ENCODE measurements around the gene IFT80.

The IFT80 gene

DNA sequence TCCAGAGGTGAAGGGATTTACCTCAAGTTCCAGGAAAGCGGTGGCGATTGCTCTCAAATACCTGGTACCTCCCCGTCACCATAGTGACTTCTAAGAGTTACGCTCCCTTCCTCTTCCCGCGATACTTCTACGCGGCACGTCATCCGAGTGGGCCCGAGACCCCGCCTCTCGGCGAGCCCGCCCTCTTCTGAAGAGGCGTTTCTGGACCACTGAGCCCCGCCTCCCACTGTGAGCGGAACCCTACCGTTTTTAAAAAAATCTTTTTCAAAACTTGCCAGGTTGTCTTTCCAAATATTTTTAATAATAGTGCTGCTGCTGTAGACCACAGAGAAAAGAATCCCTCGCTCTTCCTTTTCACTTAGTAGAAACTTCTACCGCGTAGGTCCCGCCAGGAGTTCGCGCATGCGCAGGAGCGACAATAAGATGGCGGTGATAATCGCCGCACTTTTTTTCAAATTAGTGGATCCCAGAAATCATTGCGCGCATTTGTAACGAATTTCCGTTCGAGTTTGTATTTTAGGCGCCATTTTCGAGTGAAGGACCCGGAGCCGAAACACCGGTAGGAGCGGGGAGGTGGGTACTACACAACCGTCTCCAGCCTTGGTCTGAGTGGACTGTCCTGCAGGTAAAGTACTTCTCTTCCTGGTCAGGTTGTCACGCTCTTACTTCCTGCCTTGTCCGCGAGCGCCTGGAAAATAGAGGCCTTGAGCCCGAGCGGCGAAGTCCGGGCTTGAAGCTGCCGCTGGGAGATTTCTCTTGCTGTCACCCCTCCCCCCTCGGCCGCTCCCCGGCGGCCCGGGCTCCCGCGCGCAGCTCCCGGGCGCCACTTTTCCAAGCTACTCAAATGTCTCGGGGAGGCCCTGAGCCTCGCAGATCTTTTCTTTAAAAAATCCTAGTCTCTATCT, at the start of gene IFT80, which contains the start of gene SMC4:
Gene IFT80 (minus strand): TSS at position 101 of the 905 bp plus-strand sequence. CDS start 14,625 bp downstream, outside the sequence.
Gene SMC4 (plus strand): TSS at position 526 of the 905 bp plus-strand sequence. CDS start 1,177 bp downstream, outside the sequence.
- peak; percentile 99 for DNase-seq

DNA sequence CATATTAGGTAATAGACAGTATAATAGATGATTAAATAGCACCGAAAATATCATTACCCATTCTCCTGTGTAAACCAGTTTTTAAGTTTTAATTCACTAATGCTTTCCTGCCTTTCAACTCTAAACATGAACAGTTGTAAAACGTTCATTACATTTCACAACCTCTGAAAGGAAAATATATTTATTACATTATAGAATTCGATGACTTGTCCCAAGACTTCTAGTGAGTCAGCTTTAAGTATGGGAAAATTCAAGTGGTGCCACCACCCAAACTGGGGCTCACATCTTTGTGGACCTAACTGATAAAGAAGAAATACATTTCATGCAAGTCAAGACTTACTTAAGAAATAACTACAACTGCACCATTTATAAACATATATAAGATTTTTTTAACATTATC, 48.5 kb upstream of the IFT80 start:
- no peak for DNase-seq

GRCh38 chr3:160446522-160447056, 47.6 kb upstream of the IFT80 start:
- DNase-seq = no peak

GRCh38 chr3:160445854-160446253, 46.8 kb upstream of the IFT80 start:
- no peak for DNase-seq

DNA sequence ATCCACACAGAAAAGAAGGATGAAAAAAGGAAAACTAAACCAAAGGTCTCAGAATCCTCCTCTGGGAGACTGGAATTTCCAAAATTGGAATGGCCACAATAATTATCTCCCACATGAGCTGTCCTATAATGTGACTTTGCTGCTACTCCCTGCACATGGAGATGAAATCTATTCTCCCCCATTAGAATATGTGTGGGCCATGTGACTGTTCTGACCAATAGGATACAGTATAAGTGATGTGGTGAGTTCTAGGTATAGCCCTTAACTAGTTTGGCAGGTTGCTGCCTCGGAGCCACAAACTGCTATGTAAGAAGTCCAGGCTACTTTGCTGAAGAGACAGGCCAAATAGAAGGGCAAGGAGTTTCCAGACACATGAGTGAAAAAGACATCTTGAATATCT, 45.4 kb upstream of the IFT80 start:
- no peak for DNase-seq

- DNase-seq = no peak
These were observed 41.7 kb upstream of the IFT80 start for GRCh38 chr3:160440687-160441086.

DNA sequence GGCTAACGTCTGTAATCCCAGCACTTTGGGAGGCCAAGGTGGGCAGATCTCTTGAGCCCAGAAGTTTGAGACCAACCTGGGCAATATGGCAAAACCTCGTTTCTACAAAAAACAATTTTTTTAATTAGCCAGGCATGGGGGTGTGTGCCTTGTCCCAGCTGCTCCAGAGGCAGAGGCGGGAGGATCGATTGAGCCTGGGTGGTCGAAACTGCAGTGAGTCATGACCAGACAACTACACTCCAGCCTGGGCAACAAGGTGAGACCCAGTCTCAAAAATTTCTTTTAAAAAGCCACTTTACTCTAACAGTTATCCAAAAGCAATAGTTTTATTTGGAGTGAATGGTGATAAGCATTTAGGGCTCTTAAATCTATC, 38.0 kb upstream of the IFT80 start:
- no peak for DNase-seq

GRCh38 chr3:160435747-160436146, 36.7 kb upstream of the IFT80 start:
- no peak for DNase-seq

- no peak for DNase-seq
These were observed 36.1 kb upstream of the IFT80 start for GRCh38 chr3:160435095-160435494.

DNA sequence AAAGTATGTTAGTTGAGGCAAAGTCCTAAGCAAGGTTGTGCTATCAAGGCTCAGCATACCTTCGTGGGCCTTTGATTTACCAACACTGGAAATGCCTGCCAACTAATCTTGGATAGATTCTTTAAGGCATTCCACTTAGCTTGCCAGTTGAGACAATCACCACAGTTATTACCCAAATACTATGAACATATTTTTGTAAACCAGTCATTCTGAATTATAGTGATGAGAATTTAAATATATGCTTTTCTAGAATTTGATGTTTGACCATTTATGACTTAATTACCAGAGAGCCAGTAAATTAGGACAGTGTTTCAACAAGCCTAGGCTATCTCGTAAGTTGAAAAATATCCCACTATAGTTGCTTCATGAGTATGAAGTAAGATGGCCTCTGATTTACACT, 35.0 kb upstream of the IFT80 start:
- DNase-seq = no peak

- no peak for DNase-seq
These were observed 28.9 kb upstream of the IFT80 start for GRCh38 chr3:160427832-160428424.

- no peak for DNase-seq
These were observed 18.3 kb upstream of the IFT80 start for GRCh38 chr3:160417311-160417710.

DNA sequence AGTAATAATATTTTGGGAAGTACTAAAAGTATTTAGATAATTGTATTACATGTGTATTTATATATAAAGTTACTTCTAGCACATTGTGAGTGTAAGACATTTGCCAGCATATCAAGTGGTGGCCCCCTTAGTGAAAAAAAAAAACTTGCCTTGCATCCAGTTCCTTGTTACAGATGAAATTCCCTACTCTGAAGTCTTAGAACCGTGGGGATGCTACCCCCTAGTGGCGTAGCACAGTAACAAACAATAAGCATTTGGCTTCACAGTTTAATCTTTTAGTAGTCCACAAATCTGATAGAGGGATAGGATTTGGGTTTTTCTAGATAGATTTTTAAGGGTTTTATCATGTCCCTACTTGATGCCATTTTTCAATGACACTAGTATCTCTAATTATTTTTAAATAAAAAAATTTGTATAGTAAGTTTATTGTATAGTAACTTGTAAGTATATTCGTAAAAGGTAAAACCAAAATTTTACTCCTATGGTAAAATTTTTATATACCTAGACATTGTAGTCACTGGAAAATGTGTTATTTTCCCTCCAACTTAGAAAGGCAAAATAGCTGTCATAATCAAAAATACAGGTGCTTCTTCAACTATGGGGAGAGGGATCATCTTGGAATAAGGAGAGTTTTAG, 14.7 kb upstream of the IFT80 start:
- peak; percentile 83 for DNase-seq

DNA sequence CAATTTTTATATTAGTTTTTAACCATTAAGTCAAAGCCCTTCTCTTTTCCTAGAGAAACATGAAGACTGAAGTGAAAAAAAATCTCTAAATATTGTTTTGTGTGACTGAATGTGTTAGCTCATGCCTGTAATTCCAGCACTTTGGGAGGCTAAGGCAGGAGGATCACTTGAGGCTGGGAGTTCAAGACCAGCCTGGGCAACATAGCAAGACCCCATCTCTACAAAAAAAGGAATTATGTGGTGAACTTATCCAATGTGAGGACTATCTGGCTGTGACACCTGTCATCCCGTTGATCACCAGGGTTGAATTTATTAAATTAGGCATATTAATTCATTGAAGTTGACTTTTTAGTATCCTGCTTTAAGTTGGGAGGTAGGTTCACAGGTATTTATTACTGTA, 13.5 kb upstream of the IFT80 start:
- DNase-seq = no peak

- DNase-seq = no peak
These were observed 11.0 kb upstream of the IFT80 start for GRCh38 chr3:160409812-160410610.

GRCh38 chr3:160403796-160404470, 4.9 kb upstream of the IFT80 start:
- DNase-seq = no peak

DNA sequence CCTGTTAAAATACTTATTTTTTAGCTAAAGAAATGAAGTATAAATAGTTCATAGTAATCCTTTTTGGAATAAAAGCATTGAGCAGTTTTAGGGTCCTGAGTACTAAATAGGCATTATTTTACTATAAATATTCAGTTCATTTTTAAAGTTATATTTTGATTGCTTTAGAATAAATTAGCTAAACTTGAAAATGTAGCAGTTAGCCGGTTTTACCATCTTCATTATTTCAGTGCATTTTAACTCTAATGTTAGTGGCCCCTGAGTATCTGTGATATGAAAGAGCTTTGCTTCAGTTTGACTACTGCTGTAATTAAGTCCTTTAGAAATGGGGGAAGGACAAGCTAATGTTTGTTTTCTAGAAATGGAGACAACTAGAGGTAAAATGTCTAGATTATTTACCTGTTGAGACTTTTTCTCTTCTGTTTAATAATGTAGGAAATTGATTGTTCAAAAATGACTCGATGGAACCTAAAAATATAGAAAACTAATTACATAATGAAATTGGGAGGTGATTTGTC, 4.1 kb upstream of the IFT80 start:
- no peak for DNase-seq

DNA sequence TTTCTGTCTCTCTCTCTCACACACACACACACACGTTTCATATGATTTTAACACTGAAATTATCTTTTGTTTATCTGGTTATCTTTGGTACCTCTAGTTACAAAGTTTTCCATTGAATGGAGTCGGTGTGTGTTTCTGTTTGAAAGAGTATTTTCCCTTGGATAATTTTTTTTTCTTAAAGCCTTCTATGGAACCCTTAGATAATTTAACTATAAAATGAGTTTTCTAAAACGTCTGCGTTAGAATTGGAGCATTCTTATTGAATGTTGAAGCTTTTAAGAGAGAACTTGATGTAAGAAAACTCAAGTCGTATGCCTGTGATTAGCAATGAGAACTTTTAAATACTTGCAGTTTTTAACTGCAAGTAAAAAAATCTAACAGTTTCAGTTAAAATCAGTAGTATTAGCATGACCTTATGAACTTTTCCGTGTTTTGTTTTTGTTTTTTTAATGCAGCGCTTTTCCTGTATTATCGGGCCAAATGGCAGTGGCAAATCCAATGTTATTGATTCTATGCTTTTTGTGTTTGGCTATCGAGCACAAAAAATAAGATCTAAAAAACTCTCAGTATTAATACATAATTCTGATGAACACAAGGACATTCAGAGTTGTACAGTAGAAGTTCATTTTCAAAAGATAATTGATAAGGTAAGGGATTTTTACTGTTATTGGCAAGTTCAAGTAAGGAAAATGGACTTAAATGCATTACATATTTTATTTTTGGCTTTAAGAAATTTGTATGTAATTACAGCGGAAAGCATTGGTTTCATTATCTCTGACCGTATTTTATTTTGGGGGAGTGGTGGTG, 3.4 kb upstream of the IFT80 start:
- no peak for DNase-seq

GRCh38 chr3:160401291-160402095, 2.5 kb upstream of the IFT80 start:
- DNase-seq = peak; percentile 40

- DNase-seq = no peak
These were observed 1.7 kb upstream of the IFT80 start for GRCh38 chr3:160400702-160401150.
